HL-60 (cell line): ENCODE measurements around the gene DPF3.

ENCODE experiments used
- GABPA ChIP-seq: IDR thresholded peaks from 2 replicates; pipeline ENCODE4 v1.6.1; 2012; ENCODE audit warnings: low read depth
- POLR2AphosphoS5 ChIP-seq: IDR thresholded peaks from 2 replicates; pipeline ENCODE4 v1.6.1; 2012; ENCODE audit warnings: low read depth
- TF ChIP-seq, protein P1 (sequence below): IDR thresholded peaks from one replicate; pipeline ENCODE4 v1.5.1; 2011; ENCODE audit warnings: low read length, control low read depth, inconsistent platforms; ENCODE audit not compliant: insufficient read depth
- TF ChIP-seq, protein P2 (sequence below): IDR thresholded peaks from 2 replicates; pipeline ENCODE4 v1.6.1; 2012; ENCODE audit warnings: low read depth; ENCODE audit not compliant: insufficient replicate concordance

DNA sequence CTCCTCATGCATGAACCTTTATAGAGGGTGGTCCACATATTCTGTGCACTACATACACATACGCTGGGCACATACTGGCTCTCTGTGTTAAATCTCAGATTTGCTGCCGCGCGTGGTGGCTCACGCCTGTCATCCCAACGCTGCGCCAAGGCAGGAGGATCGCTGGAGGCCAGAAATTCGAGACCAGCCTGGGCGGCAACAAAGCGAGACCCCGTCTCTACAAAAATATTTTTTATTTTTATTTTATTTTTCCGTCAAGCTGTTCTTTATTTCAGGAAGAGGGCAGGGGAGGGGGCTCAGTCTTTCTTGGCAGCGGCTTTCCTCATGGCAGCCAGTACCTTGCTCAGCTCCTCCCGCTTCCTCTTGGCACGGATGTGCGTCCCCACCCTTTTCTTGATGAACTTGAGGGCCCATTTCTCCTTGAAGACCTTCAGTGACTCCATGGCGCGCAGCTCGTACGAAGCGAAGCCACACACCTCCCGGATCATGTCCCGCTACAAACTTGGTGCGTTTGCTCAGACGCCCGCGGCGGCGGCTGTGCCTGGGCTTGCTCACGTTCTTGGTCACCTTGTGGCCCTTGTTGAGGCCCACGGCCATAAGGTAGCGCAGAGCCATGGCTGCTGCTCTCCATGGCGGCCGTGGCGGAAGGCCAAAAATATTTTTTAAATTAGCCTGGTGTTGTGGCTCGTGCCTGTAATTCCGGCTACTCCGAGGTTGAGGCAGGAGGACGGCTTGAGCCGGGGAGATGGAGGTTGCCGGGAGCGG is 35.6 kb upstream of the DPF3 start:
- TF ChIP-seq, protein P1, sequence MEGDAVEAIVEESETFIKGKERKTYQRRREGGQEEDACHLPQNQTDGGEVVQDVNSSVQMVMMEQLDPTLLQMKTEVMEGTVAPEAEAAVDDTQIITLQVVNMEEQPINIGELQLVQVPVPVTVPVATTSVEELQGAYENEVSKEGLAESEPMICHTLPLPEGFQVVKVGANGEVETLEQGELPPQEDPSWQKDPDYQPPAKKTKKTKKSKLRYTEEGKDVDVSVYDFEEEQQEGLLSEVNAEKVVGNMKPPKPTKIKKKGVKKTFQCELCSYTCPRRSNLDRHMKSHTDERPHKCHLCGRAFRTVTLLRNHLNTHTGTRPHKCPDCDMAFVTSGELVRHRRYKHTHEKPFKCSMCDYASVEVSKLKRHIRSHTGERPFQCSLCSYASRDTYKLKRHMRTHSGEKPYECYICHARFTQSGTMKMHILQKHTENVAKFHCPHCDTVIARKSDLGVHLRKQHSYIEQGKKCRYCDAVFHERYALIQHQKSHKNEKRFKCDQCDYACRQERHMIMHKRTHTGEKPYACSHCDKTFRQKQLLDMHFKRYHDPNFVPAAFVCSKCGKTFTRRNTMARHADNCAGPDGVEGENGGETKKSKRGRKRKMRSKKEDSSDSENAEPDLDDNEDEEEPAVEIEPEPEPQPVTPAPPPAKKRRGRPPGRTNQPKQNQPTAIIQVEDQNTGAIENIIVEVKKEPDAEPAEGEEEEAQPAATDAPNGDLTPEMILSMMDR: no peak
- TF ChIP-seq GABPA (no peak), POLR2AphosphoS5 (no peak)
- TF ChIP-seq, protein P2, sequence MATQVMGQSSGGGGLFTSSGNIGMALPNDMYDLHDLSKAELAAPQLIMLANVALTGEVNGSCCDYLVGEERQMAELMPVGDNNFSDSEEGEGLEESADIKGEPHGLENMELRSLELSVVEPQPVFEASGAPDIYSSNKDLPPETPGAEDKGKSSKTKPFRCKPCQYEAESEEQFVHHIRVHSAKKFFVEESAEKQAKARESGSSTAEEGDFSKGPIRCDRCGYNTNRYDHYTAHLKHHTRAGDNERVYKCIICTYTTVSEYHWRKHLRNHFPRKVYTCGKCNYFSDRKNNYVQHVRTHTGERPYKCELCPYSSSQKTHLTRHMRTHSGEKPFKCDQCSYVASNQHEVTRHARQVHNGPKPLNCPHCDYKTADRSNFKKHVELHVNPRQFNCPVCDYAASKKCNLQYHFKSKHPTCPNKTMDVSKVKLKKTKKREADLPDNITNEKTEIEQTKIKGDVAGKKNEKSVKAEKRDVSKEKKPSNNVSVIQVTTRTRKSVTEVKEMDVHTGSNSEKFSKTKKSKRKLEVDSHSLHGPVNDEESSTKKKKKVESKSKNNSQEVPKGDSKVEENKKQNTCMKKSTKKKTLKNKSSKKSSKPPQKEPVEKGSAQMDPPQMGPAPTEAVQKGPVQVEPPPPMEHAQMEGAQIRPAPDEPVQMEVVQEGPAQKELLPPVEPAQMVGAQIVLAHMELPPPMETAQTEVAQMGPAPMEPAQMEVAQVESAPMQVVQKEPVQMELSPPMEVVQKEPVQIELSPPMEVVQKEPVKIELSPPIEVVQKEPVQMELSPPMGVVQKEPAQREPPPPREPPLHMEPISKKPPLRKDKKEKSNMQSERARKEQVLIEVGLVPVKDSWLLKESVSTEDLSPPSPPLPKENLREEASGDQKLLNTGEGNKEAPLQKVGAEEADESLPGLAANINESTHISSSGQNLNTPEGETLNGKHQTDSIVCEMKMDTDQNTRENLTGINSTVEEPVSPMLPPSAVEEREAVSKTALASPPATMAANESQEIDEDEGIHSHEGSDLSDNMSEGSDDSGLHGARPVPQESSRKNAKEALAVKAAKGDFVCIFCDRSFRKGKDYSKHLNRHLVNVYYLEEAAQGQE: no peak
